Measurements from ENCODE around the gene ADAM15.

- no peak for TF ChIP-seq POLR2A (IDR thresholded peaks at IDR 0.05; ENCODE audit: control extremely low read depth in 1 of 2, low read depth in 2 of 2, low read length in 2 of 2)
- TF ChIP-seq KDM4A (IDR thresholded peaks at IDR 0.05; ENCODE audit: low read depth, low read length, severe bottlenecking): no peak
- no peak for TF ChIP-seq TAF7 (optimal IDR thresholded peaks at IDR 0.05; ENCODE audit: borderline replicate concordance, low read depth, low read length)
- TF ChIP-seq CREB1 (IDR thresholded peaks at IDR 0.05): no peak
- no peak for TF ChIP-seq TAF1 (IDR thresholded peaks at IDR 0.05; ENCODE audit: low read depth, low read length)
- no peak for TF ChIP-seq RXRA (IDR thresholded peaks at IDR 0.05; ENCODE audit: insufficient read depth, low read depth, low read length)
- TF ChIP-seq CTCF (IDR thresholded peaks at IDR 0.05; ENCODE audit: control extremely low read depth in 1 of 3, insufficient read depth in 1 of 3, low read depth in 1 of 3, low read length in 3 of 3): no peak
- no peak for TF ChIP-seq SP1 (IDR thresholded peaks at IDR 0.05; ENCODE audit: low read depth, low read length)
- no peak for TF ChIP-seq MAFK (IDR thresholded peaks at IDR 0.05; ENCODE audit: low read depth, low read length)
- no peak for TF ChIP-seq EP300 (IDR thresholded peaks at IDR 0.05; ENCODE audit: borderline replicate concordance in 1 of 2, low read depth in 2 of 2, low read length in 2 of 2)
- no peak for TF ChIP-seq TEAD4 (IDR thresholded peaks at IDR 0.05; ENCODE audit: low read depth, low read length)
- no peak for TF ChIP-seq CEBPB (IDR thresholded peaks at IDR 0.05; ENCODE audit: low read depth, low read length)
- no peak for TF ChIP-seq SUZ12 (IDR thresholded peaks at IDR 0.05; ENCODE audit: low read length)
These were observed 33.2 kb upstream of the ADAM15 start for GRCh38 chr1:155017946-155018316.

Data from H1 (cell line).